Activated T-cell treated with anti-CD3 and anti-CD28 coated beads, Interleukin-2, amount 50 U/mL, for 24 hours (primary cell): ENCODE results near the gene SYDE2.
"Not testable (repeated sequence)": the region's sequence is repeated elsewhere in the genome, so short reads cannot be mapped to it uniquely, and the experiment has no call there.

Experiments
- DNase-seq: peaks from one replicate; pipeline ENCODE4 v3.0.0-alpha.2; 2020
- H3K27ac Mint-ChIP-seq: 2 replicates; pipeline ENCODE4 v1.8.0; 2020; ENCODE audit warnings: mild to moderate bottlenecking, mixed read lengths
- H3K27me3 Mint-ChIP-seq: 2 replicates; pipeline ENCODE4 v1.8.0; 2020; ENCODE audit warnings: mixed read lengths
- H3K36me3 Mint-ChIP-seq: 2 replicates; pipeline ENCODE4 v1.8.0; 2020; ENCODE audit warnings: low read depth, mixed read lengths
- H3K4me1 Mint-ChIP-seq: 2 replicates; pipeline ENCODE4 v1.8.0; 2020; ENCODE audit warnings: low read depth, mixed read lengths
- H3K4me3 Mint-ChIP-seq: 2 replicates; pipeline ENCODE4 v1.8.0; 2020; ENCODE audit warnings: mild to moderate bottlenecking, moderate library complexity, mixed read lengths
- H3K9me3 Mint-ChIP-seq: 2 replicates; pipeline ENCODE4 v1.8.0; 2020; ENCODE audit warnings: mixed read lengths

SYDE2 gene

DNA sequence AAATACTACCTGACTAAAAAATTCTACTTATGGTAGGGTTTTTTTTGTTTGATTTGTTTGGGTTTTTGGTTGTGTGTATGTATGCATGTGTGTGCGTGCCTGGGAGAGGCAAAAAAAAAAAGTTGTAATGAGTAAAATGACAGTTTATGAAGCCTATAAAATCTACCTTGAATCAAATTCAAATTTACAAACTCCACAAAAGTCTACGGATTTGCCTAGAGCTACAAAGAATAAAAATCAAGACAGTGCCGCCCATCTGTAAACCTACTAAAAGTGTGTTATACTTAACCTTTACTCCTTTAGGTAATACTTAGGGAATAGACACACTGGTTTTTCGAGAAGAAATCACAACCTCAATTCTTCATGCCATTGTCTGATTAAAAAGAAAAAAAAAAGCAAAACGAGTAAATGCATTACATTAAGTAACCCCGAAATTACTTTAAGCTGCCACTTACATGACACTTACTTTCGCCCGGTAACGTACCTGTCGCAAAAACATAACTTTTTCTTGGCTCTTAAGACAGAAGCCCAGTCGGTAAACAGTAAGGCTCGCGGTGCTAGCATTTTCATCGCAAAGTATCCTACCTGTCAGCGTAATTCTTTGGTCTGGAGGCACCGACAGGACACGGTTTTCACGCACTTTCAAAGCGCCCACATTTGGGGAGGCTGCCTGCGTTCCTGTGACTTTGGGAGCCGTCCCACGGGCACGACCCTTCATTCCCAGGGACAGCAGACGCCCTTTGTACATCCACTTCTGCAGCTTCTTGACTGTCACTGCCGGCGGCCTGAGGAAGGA lies 951 bp downstream of the SYDE2 start:
- DNase-seq = no peak
- Mint-ChIP-seq H3K4me1 (peaks cover 39% of the 10 kb centered on the region), H3K9me3 (no peaks in the 10 kb centered on the region), H3K27ac (peak overlapping the region; percentile 55), H3K36me3 (peaks cover 11% of the 10 kb centered on the region), H3K4me3 (peak overlapping the region; percentile 86), H3K27me3 (peaks cover 10% of the 10 kb centered on the region)

DNA sequence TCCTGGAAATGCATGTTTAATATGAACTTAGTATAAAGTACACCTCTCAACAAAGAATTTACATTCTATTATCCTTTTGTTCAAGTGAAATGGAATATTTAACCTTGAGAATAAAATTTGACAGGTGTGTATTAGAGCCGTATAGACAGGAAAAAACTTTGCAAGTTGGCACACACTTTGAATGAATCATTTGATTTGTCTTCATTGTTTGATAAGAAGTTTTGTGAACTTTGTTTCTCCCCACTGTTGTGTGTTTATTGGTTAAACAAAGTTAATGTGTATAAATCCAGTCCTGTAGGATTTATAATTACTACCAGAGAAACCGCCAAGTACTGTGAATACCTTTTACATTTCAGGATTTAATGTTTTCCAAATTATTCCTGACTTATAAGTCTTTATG lies 2.0 kb downstream of the SYDE2 start:
- Mint-ChIP-seq H3K27me3 (peaks cover 10% of the 10 kb centered on the region), H3K9me3 (no peaks in the 10 kb centered on the region), H3K4me3 (peak overlapping the region; percentile 86), H3K36me3 (peaks cover 11% of the 10 kb centered on the region), H3K4me1 (peaks cover 39% of the 10 kb centered on the region), H3K27ac (no peak overlapping the region)
- no peak for DNase-seq

DNA sequence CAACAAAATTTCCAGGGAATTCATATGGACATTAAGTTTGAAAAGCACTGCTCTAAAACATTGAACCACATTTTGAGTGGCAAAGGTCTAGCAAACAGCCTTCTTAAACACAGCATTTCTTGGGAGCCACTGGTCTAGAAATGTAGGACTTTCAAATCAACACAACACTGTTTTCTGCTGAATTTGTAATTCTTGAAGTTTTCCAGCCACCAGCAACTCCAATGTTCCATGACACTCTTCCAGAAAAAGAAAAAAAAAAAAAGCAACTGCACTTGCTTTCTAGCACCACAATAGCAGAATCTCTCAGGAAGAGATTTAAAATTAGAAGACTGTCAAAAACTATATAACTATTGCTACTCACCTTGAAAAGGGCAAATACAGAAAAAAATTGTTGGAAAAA lies 4.5 kb downstream of the SYDE2 start:
- Mint-ChIP-seq H3K4me3 (no peak overlapping the region), H3K27me3 (peaks cover 4% of the 10 kb centered on the region), H3K36me3 (peaks cover 8% of the 10 kb centered on the region), H3K27ac (no peak overlapping the region), H3K4me1 (peaks cover 34% of the 10 kb centered on the region), H3K9me3 (no peaks in the 10 kb centered on the region)
- no peak for DNase-seq

DNA sequence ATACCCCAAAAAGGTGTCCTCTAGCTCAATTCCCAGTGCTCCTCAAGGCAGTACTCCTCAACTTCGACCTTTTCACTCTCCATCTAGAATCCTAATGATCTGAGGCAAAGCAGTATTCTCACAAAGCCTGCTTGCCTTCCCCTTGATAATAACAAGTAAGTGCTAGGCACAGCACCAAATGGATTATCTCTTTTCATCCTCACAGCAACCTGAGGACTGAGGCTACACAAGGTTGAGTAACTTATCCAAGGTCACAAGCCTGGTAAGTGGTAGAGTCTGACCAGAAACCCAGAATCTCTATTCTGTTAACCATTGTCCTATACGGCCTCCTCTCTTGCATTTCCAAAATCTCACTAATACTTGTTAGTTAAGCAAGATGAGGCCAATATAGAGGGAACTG lies 5.1 kb downstream of the SYDE2 start:
- H3K36me3 Mint-ChIP-seq = peaks cover 8% of the 10 kb centered on the region
- peaks cover 36% of the 10 kb centered on the region for H3K4me1 Mint-ChIP-seq
- no peak overlapping the region for H3K27ac Mint-ChIP-seq
- H3K4me3 Mint-ChIP-seq = no peak overlapping the region
- peaks cover 4% of the 10 kb centered on the region for H3K27me3 Mint-ChIP-seq
- DNase-seq = no peak
- H3K9me3 Mint-ChIP-seq = no peaks in the 10 kb centered on the region

DNA sequence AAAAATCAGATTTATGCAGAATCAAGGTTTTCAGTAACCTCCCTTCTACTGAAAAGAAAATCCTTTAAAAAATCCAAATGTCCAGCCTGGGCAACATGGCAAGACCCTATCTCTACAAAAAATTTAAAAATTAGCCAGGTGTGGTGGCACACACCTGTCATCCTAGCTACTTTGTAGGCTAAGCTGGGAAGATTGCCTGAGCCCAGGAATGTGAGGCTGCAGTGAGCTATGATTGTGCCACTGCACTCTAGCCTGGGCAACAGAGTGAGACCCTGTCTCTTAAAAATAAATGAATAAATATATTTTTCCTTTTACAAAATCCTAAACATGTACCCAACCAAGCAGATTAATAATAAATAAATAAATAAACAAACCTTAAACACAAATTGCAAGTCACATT lies 8.7 kb downstream of the SYDE2 start:
- not testable (repeated sequence) for H3K27ac Mint-ChIP-seq, H3K9me3 Mint-ChIP-seq, DNase-seq, H3K27me3 Mint-ChIP-seq, H3K4me3 Mint-ChIP-seq
- peaks cover 18% of the 10 kb centered on the region for H3K36me3 Mint-ChIP-seq
- peaks cover 20% of the 10 kb centered on the region for H3K4me1 Mint-ChIP-seq

GRCh38 chr1:85189120-85189519 lies 11.7 kb downstream of the SYDE2 start:
- H3K27ac Mint-ChIP-seq = no peak overlapping the region
- H3K9me3 Mint-ChIP-seq = no peaks in the 10 kb centered on the region
- DNase-seq = no peak
- H3K36me3 Mint-ChIP-seq = peaks cover 21% of the 10 kb centered on the region
- H3K4me1 Mint-ChIP-seq = peaks cover 8% of the 10 kb centered on the region
- H3K27me3 Mint-ChIP-seq = no peaks in the 10 kb centered on the region
- no peak overlapping the region for H3K4me3 Mint-ChIP-seq

- Mint-ChIP-seq H3K9me3 (no peaks in the 10 kb centered on the region), H3K27ac (no peak overlapping the region), H3K4me1 (peaks cover 8% of the 10 kb centered on the region), H3K4me3 (no peak overlapping the region), H3K27me3 (no peaks in the 10 kb centered on the region), H3K36me3 (peaks cover 21% of the 10 kb centered on the region)
- DNase-seq = no peak
Measured at GRCh38 chr1:85188530-85188929, 12.3 kb downstream of the SYDE2 start.

DNA sequence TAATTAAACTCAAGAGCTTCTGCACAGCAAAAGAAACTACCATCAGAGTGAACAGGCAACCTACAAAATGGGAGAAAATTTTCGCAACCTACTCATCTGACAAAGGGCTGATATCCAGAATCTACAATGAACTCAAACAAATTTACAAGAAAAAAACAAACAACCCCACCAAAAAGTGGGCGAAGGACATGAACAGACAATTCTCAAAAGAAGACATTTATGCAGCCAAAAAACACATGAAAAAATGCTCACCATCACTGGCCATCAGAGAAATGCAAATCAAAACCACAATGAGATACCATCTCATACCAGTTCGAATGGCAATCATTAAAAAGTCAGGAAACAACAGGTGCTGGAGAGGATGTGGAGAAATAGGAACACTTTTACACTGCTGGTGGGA lies 13.8 kb downstream of the SYDE2 start:
- DNase-seq, H3K4me1 Mint-ChIP-seq: not testable (repeated sequence)
- H3K36me3 Mint-ChIP-seq = peaks cover 30% of the 10 kb centered on the region

DNA sequence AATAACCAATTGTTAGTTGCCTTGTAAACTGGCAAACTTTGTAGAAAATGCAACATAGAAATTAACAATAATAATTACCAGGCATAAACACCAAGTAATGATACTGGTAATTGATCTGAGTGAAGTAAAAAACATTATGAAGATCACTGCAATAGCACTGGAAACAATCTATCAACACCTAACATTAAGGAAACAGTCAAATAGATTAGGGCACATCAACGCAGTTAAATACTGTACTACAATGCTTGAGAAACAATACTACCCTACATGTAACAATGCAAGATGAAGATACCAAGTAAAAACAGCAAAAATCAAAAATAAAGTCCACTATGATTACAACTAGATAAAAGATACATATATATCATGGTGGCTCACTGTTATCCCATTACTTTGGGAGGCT lies 16.6 kb downstream of the SYDE2 start:
- Mint-ChIP-seq H3K4me3 (no peak overlapping the region), H3K27ac (no peak overlapping the region), H3K4me1 (peaks cover 13% of the 10 kb centered on the region), H3K27me3 (no peaks in the 10 kb centered on the region), H3K9me3 (no peaks in the 10 kb centered on the region), H3K36me3 (peaks cover 30% of the 10 kb centered on the region)
- no peak for DNase-seq

More for the DNA sequence above, 13.8 kb downstream of the SYDE2 start:
- not testable (repeated sequence) for H3K27ac Mint-ChIP-seq, H3K4me3 Mint-ChIP-seq, H3K9me3 Mint-ChIP-seq, H3K27me3 Mint-ChIP-seq

GRCh38 chr1:85182700-85183099 lies 18.1 kb downstream of the SYDE2 start:
- peaks cover 16% of the 10 kb centered on the region for H3K4me1 Mint-ChIP-seq
- H3K9me3 Mint-ChIP-seq = no peaks in the 10 kb centered on the region
- no peak overlapping the region for H3K27ac Mint-ChIP-seq
- peaks cover 19% of the 10 kb centered on the region for H3K36me3 Mint-ChIP-seq
- DNase-seq = no peak
- no peak overlapping the region for H3K4me3 Mint-ChIP-seq
- no peaks in the 10 kb centered on the region for H3K27me3 Mint-ChIP-seq

DNA sequence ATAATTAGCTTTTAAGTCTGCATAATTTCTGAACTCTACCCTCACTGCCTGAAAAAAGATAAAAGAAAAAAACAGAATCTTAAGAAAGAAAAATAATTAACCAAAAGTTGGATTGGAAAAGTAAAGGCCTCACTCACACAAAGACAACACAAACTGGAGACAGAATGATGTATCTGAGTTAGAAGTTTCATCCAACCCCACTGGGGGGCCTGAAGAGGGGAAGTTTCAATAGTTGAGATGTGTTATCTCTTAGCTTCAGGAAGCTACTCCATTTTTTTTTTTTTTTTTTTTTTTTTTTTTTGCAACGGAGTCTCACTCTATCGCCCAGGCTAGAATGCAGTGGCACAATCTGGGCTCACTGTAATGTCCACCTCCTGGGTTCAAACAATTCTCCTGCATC lies 19.9 kb downstream of the SYDE2 start:
- H3K27me3 Mint-ChIP-seq = no peaks in the 10 kb centered on the region
- no peak overlapping the region for H3K27ac Mint-ChIP-seq
- peaks cover 29% of the 10 kb centered on the region for H3K36me3 Mint-ChIP-seq
- no peak overlapping the region for H3K4me3 Mint-ChIP-seq
- no peaks in the 10 kb centered on the region for H3K9me3 Mint-ChIP-seq
- H3K4me1 Mint-ChIP-seq = peaks cover 16% of the 10 kb centered on the region
- no peak for DNase-seq

DNA sequence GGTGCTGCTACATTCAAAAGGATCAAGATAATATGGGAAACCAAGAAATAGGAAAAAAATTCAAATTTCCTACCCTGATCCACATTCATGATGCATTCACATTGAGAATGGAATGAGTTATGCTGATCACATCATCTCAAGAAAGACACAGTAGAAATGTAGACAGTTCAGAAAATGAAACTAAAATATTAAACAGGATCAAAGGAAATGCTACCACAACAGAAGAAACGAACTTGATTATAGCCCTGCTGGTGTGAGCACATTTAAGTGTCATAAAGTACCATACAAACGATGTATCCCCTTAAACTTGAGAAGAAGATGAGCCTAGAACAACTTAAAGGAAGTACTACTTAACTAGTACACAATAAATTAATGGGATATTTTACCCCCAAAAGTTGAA lies 21.3 kb downstream of the SYDE2 start:
- Mint-ChIP-seq H3K27ac (peak overlapping the region; percentile 8), H3K9me3 (no peaks in the 10 kb centered on the region), H3K27me3 (no peaks in the 10 kb centered on the region), H3K36me3 (peaks cover 29% of the 10 kb centered on the region), H3K4me1 (peaks cover 16% of the 10 kb centered on the region), H3K4me3 (peak overlapping the region; percentile 13)
- DNase-seq = no peak

GRCh38 chr1:85178396-85178795 lies 22.4 kb downstream of the SYDE2 start:
- Mint-ChIP-seq H3K4me3 (no peak overlapping the region), H3K4me1 (peaks cover 16% of the 10 kb centered on the region), H3K36me3 (peaks cover 29% of the 10 kb centered on the region), H3K27me3 (no peaks in the 10 kb centered on the region), H3K9me3 (no peaks in the 10 kb centered on the region), H3K27ac (no peak overlapping the region)
- no peak for DNase-seq

- peaks cover 13% of the 10 kb centered on the region for H3K36me3 Mint-ChIP-seq
- DNase-seq = no peak
- no peaks in the 10 kb centered on the region for H3K9me3 Mint-ChIP-seq
- H3K4me1 Mint-ChIP-seq = peaks cover 19% of the 10 kb centered on the region
- H3K4me3 Mint-ChIP-seq = no peak overlapping the region
- no peaks in the 10 kb centered on the region for H3K27me3 Mint-ChIP-seq
- no peak overlapping the region for H3K27ac Mint-ChIP-seq
Measured at GRCh38 chr1:85174503-85174902, 26.3 kb downstream of the SYDE2 start.

GRCh38 chr1:85172684-85173337 lies 28.0 kb downstream of the SYDE2 start:
- H3K4me1 Mint-ChIP-seq = peaks cover 12% of the 10 kb centered on the region
- H3K9me3 Mint-ChIP-seq = no peaks in the 10 kb centered on the region
- H3K4me3 Mint-ChIP-seq = no peak overlapping the region
- no peak for DNase-seq
- peaks cover 13% of the 10 kb centered on the region for H3K36me3 Mint-ChIP-seq
- H3K27ac Mint-ChIP-seq = no peak overlapping the region
- no peaks in the 10 kb centered on the region for H3K27me3 Mint-ChIP-seq
